Fibroblast of mammary gland (primary cell): ENCODE measurements around the gene DCN.
A peak's percentile ranks its signal among the peaks of the same experiment; 100 is the strongest.

Source experiments
- DNase-seq: peaks from one replicate; pipeline ENCODE4 v3.0.0-alpha.2; 2010; ENCODE audit warnings: low read depth
- H3K4me3 ChIP-seq: 2 replicates; pipeline ENCODE4 v1.5.1; 2011; ENCODE audit warnings: low read depth, mild to moderate bottlenecking, low read length, moderate library complexity; ENCODE audit not compliant: control insufficient read depth
- CTCF ChIP-seq: conservative IDR thresholded peaks from 2 replicates; pipeline ENCODE4 v1.5.1; 2011; ENCODE audit warnings: low read depth, low read length, inconsistent platforms; ENCODE audit not compliant: control insufficient read depth, insufficient read depth

The DCN gene

DNA sequence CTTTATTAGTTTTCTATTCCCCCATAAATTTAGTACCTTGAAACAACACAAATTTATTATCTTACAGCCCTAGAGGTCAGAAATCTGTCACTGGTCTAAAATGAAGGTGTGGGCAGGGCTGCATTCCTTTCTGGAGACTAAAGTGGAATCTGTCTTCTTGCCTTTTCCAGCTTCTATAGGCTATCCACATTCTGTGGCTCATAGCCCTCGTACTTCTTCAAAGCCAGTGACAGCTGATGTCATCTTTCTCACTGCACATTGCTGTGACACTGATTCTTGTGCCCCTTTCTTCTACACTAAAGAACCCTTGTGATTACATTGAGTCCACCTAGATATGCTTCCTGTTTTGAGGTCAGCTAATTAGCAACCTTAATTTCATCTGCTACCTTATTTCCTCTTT is 23.2 kb upstream of the DCN start:
- no peak overlapping the region for H3K4me3 ChIP-seq
- no peak for DNase-seq
- TF ChIP-seq CTCF, result no peak

DNA sequence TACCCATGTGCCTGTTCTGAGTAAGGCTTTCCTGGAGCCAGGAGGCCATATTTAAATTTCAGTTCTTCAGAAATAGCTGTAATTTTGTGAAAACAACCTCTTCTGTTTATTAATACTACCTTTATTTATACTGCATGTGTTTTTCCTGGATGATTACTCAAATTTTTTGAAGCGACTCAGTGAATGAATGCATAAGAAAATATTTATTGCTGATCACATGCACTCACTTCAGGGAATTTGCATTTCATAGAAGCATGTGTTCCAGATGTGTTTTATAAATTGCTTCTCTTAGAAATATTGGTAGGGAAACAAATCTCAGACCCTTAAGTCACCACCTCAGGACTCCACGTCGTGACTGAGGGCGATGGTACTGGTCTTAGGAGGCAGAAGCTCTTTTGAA is 21.8 kb upstream of the DCN start:
- TF ChIP-seq CTCF, result no peak
- peak; percentile 50 for DNase-seq
- no peak overlapping the region for H3K4me3 ChIP-seq

DNA sequence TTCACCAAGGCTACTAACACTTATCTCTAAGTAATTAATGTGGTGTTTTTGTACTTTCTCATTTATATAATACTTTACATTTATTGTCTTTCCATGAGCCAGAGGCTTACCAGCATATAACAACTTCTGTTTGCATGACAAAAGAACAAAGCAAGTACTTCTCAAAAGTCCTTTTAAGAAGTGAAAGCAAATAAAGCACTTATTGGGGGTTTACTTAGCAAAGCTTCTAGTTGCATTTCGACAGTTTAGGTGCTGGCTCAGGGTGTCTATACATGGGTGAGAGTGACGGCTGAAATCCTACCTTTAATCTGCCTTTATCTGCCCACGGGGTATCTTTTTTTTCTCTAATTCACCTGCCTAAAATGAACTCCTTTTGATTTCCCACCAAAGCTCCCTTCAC is 21.0 kb upstream of the DCN start:
- DNase-seq, result no peak
- H3K4me3 ChIP-seq, result no peak overlapping the region
- no peak for TF ChIP-seq CTCF

DNA sequence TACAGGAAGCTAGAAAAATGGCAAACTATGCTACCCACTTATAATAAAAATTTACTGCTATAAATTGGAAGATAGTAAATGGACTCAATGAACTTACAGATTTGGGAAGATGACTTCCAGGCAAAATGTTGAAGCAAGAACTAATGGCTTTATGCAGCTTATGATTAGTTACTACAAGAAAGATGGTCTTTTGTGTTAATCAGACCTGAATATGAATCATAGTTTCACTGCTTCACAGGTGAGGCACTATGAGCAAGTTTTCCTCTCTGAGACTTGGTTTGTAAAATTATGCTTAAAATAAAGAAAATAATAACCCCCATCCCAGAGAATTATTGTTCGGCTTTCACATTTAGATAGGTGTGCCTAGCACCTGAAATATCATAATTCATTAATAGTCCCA is 19.8 kb upstream of the DCN start:
- TF ChIP-seq CTCF, result no peak
- no peak for DNase-seq
- no peak overlapping the region for H3K4me3 ChIP-seq

DNA sequence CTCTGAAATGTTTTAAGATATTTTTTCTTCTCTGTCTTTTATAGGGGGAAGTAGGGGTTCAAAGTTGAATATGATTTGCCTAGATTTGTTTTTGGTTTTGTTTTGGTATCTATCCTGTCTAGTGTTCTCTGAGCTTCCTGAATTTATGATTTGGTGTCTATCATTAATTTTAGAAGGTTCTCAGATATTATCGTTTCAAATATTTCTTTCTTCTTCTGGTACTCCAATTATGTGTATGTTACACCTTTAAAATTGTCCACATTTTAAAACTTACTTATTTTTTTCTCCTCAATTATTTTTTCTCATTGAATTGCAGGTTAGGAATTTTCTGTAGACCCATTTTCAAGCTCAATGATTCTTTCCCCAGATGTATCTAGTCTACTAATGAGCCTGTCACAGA is 13.8 kb upstream of the DCN start:
- no peak for DNase-seq
- no peak for TF ChIP-seq CTCF
- H3K4me3 ChIP-seq, result no peak overlapping the region

DNA sequence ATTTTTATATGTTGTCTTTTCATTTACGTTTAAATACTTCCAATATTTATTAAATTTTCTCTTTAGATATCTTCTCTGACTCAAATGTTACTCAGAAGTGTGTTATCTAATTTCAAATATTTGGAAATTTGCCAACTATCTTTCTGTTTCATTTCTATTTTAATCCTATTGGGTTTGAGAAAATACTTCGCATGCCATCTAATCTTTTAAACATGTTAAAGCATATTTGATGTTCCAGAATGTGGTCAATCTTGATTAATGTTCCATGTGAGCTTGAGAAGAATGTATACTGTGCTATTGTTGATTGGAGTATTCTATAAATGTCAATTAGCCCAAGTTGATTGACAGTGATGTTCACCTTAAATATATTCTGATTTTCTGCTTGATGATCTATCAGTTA is 11.9 kb upstream of the DCN start:
- H3K4me3 ChIP-seq, result no peak overlapping the region
- DNase-seq, result no peak
- no peak for TF ChIP-seq CTCF

- no peak for DNase-seq
Measured at GRCh38 chr12:91191513-91192111, 9.0 kb upstream of the DCN start.

More at GRCh38 chr12:91191513-91192111, 9.0 kb upstream of the DCN start:
- TF ChIP-seq CTCF, result no peak
- H3K4me3 ChIP-seq, result no peak overlapping the region
